SK-N-DZ (cell line): Measurements from ENCODE around the gene YRDC.
"Not testable (repeated sequence)": the region's sequence is repeated elsewhere in the genome, so short reads cannot be mapped to it uniquely, and the experiment has no call there.

ENCODE experiments used
- DNase-seq: peaks from one replicate; pipeline ENCODE4 v3.0.0-alpha.2; 2015; ENCODE audit warnings: low spot score

The YRDC gene

GRCh38 chr1:37776946-37777516 is 31.0 kb downstream of the YRDC start:
- no peak for DNase-seq

GRCh38 chr1:37771440-37771839 is 36.6 kb downstream of the YRDC start:
- not testable (repeated sequence) for DNase-seq

- DNase-seq, result no peak
Observed at GRCh38 chr1:37767488-37767887, 40.5 kb downstream of the YRDC start.

GRCh38 chr1:37765916-37766664 is 41.9 kb downstream of the YRDC start:
- DNase-seq, result peak; percentile 41

GRCh38 chr1:37764888-37765441 is 43.0 kb downstream of the YRDC start, which contains the start of gene EPHA10:
EPHA10 (minus strand) TSS chr1:37765120; CDS start chr1:37765066, 54 bp downstream.
- peak; percentile 90 for DNase-seq

GRCh38 chr1:37764414-37764825 is 43.6 kb downstream of the YRDC start:
- DNase-seq, result peak; percentile 30

- peak; percentile 68 for DNase-seq
Observed at GRCh38 chr1:37763791-37764413, 44.1 kb downstream of the YRDC start.

GRCh38 chr1:37762516-37762915 is 45.5 kb downstream of the YRDC start:
- DNase-seq, result no peak

- no peak for DNase-seq
Observed at GRCh38 chr1:37761416-37762095, 46.5 kb downstream of the YRDC start.

GRCh38 chr1:37759451-37759850 is 48.6 kb downstream of the YRDC start:
- no peak for DNase-seq

- DNase-seq, result no peak
Observed at GRCh38 chr1:37755951-37756560, 52.0 kb downstream of the YRDC start.

GRCh38 chr1:37755290-37755689 is 52.7 kb downstream of the YRDC start:
- no peak for DNase-seq

- DNase-seq, result no peak
Observed at GRCh38 chr1:37753473-37754321, 54.3 kb downstream of the YRDC start.
